Tibial nerve (tissue), 4 donors: ENCODE results near the gene L3MBTL4. TPM values are rescaled to one million over a fixed set of nuclear protein-coding genes. Genes with fewer than 3 reads are reported as not detected.

Source experiments
- DNase-seq, 2 donors: peaks; one replicate each; pipeline ENCODE4 v3.0.0-alpha.2; 2019; ENCODE audit warnings: low spot score in 2 of 2
- H3K27ac ChIP-seq, 4 donors: fragments of 200-600 bp; sonication (generic) in 3 of 4; one replicate each; pipeline ENCODE4 v1.5.1; 2017 to 2019; ENCODE audit warnings: mild to moderate bottlenecking in 1 of 4
- H3K27me3 ChIP-seq, 2 donors: fragments of 200-600 bp; sonication (generic) in 1 of 2; one replicate each; pipeline versions ENCODE4 v1.5.1 to v1.6.0; 2017 to 2019
- H3K36me3 ChIP-seq, 3 donors: fragments of 200-600 bp; sonication (generic); one replicate each; pipeline ENCODE4 v1.5.1; 2018 to 2019
- H3K4me1 ChIP-seq, 4 donors: fragments of 200-600 bp; sonication (generic) in 3 of 4; one replicate each; pipeline ENCODE4 v1.5.1; 2017 to 2019
- H3K4me3 ChIP-seq, 4 donors: fragments of 200-600 bp; sonication (generic) in 3 of 4; one replicate each; pipeline ENCODE4 v1.5.1; 2017 to 2019; ENCODE audit warnings: mild to moderate bottlenecking in 1 of 4, moderate library complexity in 1 of 4
- H3K9me3 ChIP-seq, 4 donors: fragments of 200-600 bp; sonication (generic) in 3 of 4; one replicate each; pipeline ENCODE4 v1.5.1; 2017 to 2019
- CTCF ChIP-seq, 5 experiments: fragments of 200-600 bp in 3 of 5; fragments of 450-650 bp in 2 of 5; sonication (generic) in 3 of 5; IDR thresholded peaks; one replicate each; pipeline ENCODE4 v1.5.1; 2016 to 2019; ENCODE audit warnings: antibody characterized with exemption in 5 of 5, mild to moderate bottlenecking in 3 of 5, moderate library complexity in 2 of 5
- EP300 ChIP-seq, 2 donors: sonication (generic); formaldehyde crosslinking; IDR thresholded peaks; one replicate each; pipeline ENCODE4 v1.6.1; 2017; ENCODE audit warnings: antibody characterized with exemption in 2 of 2, mild to moderate bottlenecking in 1 of 2
- POLR2A ChIP-seq, 2 donors: fragments of 450-650 bp; IDR thresholded peaks; one replicate each; pipeline ENCODE4 v1.6.1; 2017; ENCODE audit warnings: antibody characterized with exemption in 2 of 2, mild to moderate bottlenecking in 2 of 2, moderate library complexity in 2 of 2
- WGBS, 2 donors: methylation state at CpG; one replicate each; pipeline ENCODE4 v1.1.5; 2018; 5-methylcytosine and 5-hydroxymethylcytosine counted together
- total RNA-seq, 4 donors: library from RNA; depleted of rRNA; stranded (reverse); fragments of >200 nt; gene quantifications; one replicate each; pipeline ENCODE4 v1.1.0, GENCODE V29; 2016

The L3MBTL4 gene
- total RNA-seq, 4 donors from 2014 or later = 6.3 to 9.0 (median 8.1) TPM

GRCh38 chr18:6251084-6251483, 163.6 kb downstream of the L3MBTL4 start:
- Histone ChIP-seq H3K27me3 (no peaks in the 10 kb centered on the region), H3K36me3 (no peaks in the 10 kb centered on the region), H3K4me1 (peaks cover 0 to 25% (median 7%) of the 10 kb centered on the region in 4 donors), H3K27ac (no peak overlapping the region), H3K4me3 (no peak overlapping the region), H3K9me3 (no peaks in the 10 kb centered on the region)
- DNase-seq = no peak
- TF ChIP-seq EP300 (IDR thresholded peaks at IDR 0.05) = no peak
- TF ChIP-seq CTCF (IDR thresholded peaks at IDR 0.05) = no peak
- no peak for TF ChIP-seq POLR2A (IDR thresholded peaks at IDR 0.05)
- WGBS, 2 donors = 96% methylated on average over 4 of the region's 4 CpGs

GRCh38 chr18:6249788-6250187, 164.9 kb downstream of the L3MBTL4 start:
- no peak for DNase-seq
- Histone ChIP-seq H3K36me3 (no peaks in the 10 kb centered on the region), H3K27me3 (no peaks in the 10 kb centered on the region), H3K27ac (no peak overlapping the region), H3K4me3 (no peak overlapping the region), H3K9me3 (no peaks in the 10 kb centered on the region), H3K4me1 (peaks cover 0 to 12% (median 2%) of the 10 kb centered on the region in 4 donors)
- WGBS, 2 donors = 51 to 56% methylated on average over 4 of the region's 4 CpGs
- TF ChIP-seq POLR2A (IDR thresholded peaks at IDR 0.05) = no peak
- no peak for TF ChIP-seq CTCF (IDR thresholded peaks at IDR 0.05)
- TF ChIP-seq EP300 (IDR thresholded peaks at IDR 0.05) = no peak

GRCh38 chr18:6249170-6249569, 165.5 kb downstream of the L3MBTL4 start:
- DNase-seq = no peak
- TF ChIP-seq POLR2A (IDR thresholded peaks at IDR 0.05) = no peak
- TF ChIP-seq EP300 (IDR thresholded peaks at IDR 0.05) = no peak
- TF ChIP-seq CTCF (IDR thresholded peaks at IDR 0.05) = no peak
- Histone ChIP-seq H3K9me3 (no peaks in the 10 kb centered on the region), H3K27ac (no peak overlapping the region), H3K4me3 (no peak overlapping the region), H3K36me3 (no peaks in the 10 kb centered on the region), H3K27me3 (no peaks in the 10 kb centered on the region), H3K4me1 (peaks cover 0 to 6% (median 0%) of the 10 kb centered on the region in 4 donors)
- WGBS, 2 donors = 42 to 51% methylated on average over 2 of the region's 2 CpGs

GRCh38 chr18:6248017-6248416, 166.7 kb downstream of the L3MBTL4 start:
- H3K36me3 ChIP-seq = no peaks in the 10 kb centered on the region
- no peak overlapping the region for H3K27ac ChIP-seq
- no peak for DNase-seq
- no peak overlapping the region for H3K4me3 ChIP-seq
- no peaks in the 10 kb centered on the region for H3K27me3 ChIP-seq
- WGBS, 2 donors = 86 to 88% methylated on average over 2 of the region's 2 CpGs
- TF ChIP-seq EP300 (IDR thresholded peaks at IDR 0.05) (no peak), POLR2A (IDR thresholded peaks at IDR 0.05) (no peak), CTCF (IDR thresholded peaks at IDR 0.05) (no peak)
- H3K4me1 ChIP-seq = no peaks in the 10 kb centered on the region
- no peaks in the 10 kb centered on the region for H3K9me3 ChIP-seq

GRCh38 chr18:6242004-6242403, 172.7 kb downstream of the L3MBTL4 start:
- no peaks in the 10 kb centered on the region for H3K9me3 ChIP-seq
- H3K36me3 ChIP-seq = peaks cover 0 to 19% (median 0%) of the 10 kb centered on the region in 3 donors
- WGBS, 2 donors = 94 to 96% methylated on average over 11 of the region's 11 CpGs
- no peak overlapping the region for H3K4me3 ChIP-seq
- no peak overlapping the region for H3K27ac ChIP-seq
- TF ChIP-seq POLR2A (IDR thresholded peaks at IDR 0.05) (no peak), CTCF (IDR thresholded peaks at IDR 0.05) (no peak), EP300 (IDR thresholded peaks at IDR 0.05) (no peak)
- no peaks in the 10 kb centered on the region for H3K27me3 ChIP-seq
- no peaks in the 10 kb centered on the region for H3K4me1 ChIP-seq
- no peak for DNase-seq
